Smooth muscle cell (in vitro differentiated cells): ENCODE measurements around the gene P3H1. TPM values are rescaled to one million over a fixed set of nuclear protein-coding genes. Genes with fewer than 3 reads are reported as not detected.

Experiments
- DNase-seq: peaks from one replicate; lab custom pipeline; 2025; ENCODE audit not compliant: unreplicated experiment; lab: John Stamatoyannopoulos, UW
- H2AFZ ChIP-seq: fragments of 200-600 bp; sonication (generic); 2 replicates; pipeline ENCODE4 v1.6.0; 2016; ENCODE audit warnings: antibody characterized with exemption, low read depth, mild to moderate bottlenecking
- H3F3A ChIP-seq: fragments of 200-600 bp; sonication (generic); 2 replicates; pipeline ENCODE4 v1.6.0; 2017; ENCODE audit warnings: antibody characterized with exemption, low read depth
- H3K27ac ChIP-seq: fragments of 200-600 bp; sonication (generic); 2 replicates; pipeline ENCODE4 v1.5.1; 2016; ENCODE audit warnings: low read depth, mild to moderate bottlenecking
- H3K27me3 ChIP-seq: fragments of 200-600 bp; sonication (generic); 2 replicates; pipeline ENCODE4 v1.6.1; 2016; ENCODE audit warnings: low read depth, mild to moderate bottlenecking
- H3K36me3 ChIP-seq: fragments of 200-600 bp; sonication (generic); 2 replicates; pipeline ENCODE4 v1.5.1; 2016; ENCODE audit warnings: low read depth
- H3K4me1 ChIP-seq: fragments of 200-600 bp; sonication (generic); 2 replicates; pipeline ENCODE4 v1.5.1; 2016; ENCODE audit warnings: low read depth
- H3K4me2 ChIP-seq: fragments of 200-600 bp; sonication (generic); 2 replicates; pipeline ENCODE4 v1.6.0; 2016; ENCODE audit warnings: mild to moderate bottlenecking
- H3K4me3 ChIP-seq: fragments of 200-600 bp; sonication (generic); 2 replicates; pipeline ENCODE4 v1.5.1; 2016; ENCODE audit warnings: mild to moderate bottlenecking
- H3K79me2 ChIP-seq: fragments of 200-600 bp; sonication (generic); 2 replicates; pipeline ENCODE4 v1.6.0; 2016; ENCODE audit warnings: low read depth, mild to moderate bottlenecking
- H3K9ac ChIP-seq: fragments of 200-600 bp; sonication (generic); 2 replicates; pipeline ENCODE4 v1.6.0; 2016; ENCODE audit warnings: low read depth
- H3K9me3 ChIP-seq: fragments of 200-600 bp; sonication (generic); replicated peaks from 2 replicates; pipeline ENCODE4 v1.5.1; 2016; ENCODE audit warnings: low read depth
- H4K20me1 ChIP-seq: fragments of 200-600 bp; sonication (generic); 2 replicates; pipeline ENCODE4 v1.6.0; 2016; ENCODE audit warnings: low read depth
- CTCF ChIP-seq: fragments of 200-600 bp; sonication (generic); IDR thresholded peaks from 2 replicates; pipeline ENCODE4 v1.5.1; 2017; ENCODE audit warnings: borderline replicate concordance, mild to moderate bottlenecking, antibody characterized with exemption; ENCODE audit not compliant: insufficient read depth, poor library complexity, severe bottlenecking
- WGBS: methylation state at CpG from one replicate; pipeline ENCODE4 v1.1.7; 2016; ENCODE audit warnings: low lambda C conversion rate; 5-methylcytosine and 5-hydroxymethylcytosine counted together
- polyA plus RNA-seq: library from polyadenylated mRNA; unstranded; fragments of >200 nt; fragmentation: Nextera tagmentation; extraction: Ambion mirVana; gene quantifications from 2 replicates; pipeline ENCODE4 v1.2.1, GENCODE V29; 2016
- total RNA-seq: library from RNA; depleted of rRNA; stranded (reverse); fragments of >200 nt; gene quantifications from 2 replicates; pipeline ENCODE4 v1.2.3, GENCODE V29; 2014

P3H1 gene
- total and polyA plus RNA-seq, 2 experiments from 2014 or later, result 256 to 535 TPM

GRCh38 chr1:42744148-42744413, 22.7 kb downstream of the P3H1 start:
- peak overlapping the region; percentile 28 for H3K27ac ChIP-seq
- no peak for TF ChIP-seq CTCF
- H3K9me3 ChIP-seq, result no peaks in the 10 kb centered on the region
- peaks cover 16% of the 10 kb centered on the region for H3K4me1 ChIP-seq
- H3K4me3 ChIP-seq, result no peak overlapping the region
- no peak overlapping the region for H3K4me2 ChIP-seq
- no peak for DNase-seq
- no peaks in the 10 kb centered on the region for H3K36me3 ChIP-seq
- no peak overlapping the region for H2AFZ ChIP-seq
- no peak overlapping the region for H3K9ac ChIP-seq
- H4K20me1 ChIP-seq, result peaks cover 26% of the 10 kb centered on the region
- no peaks in the 10 kb centered on the region for H3K27me3 ChIP-seq
- H3K79me2 ChIP-seq, result no peaks in the 10 kb centered on the region
- 70% methylated on average over 9 of the region's 9 CpGs for WGBS
- H3F3A ChIP-seq, result peaks cover 28% of the 10 kb centered on the region

GRCh38 chr1:42743317-42744147, 23.3 kb downstream of the P3H1 start:
- H3K36me3 ChIP-seq, result no peaks in the 10 kb centered on the region
- H3F3A ChIP-seq, result peaks cover 28% of the 10 kb centered on the region
- peaks cover 23% of the 10 kb centered on the region for H4K20me1 ChIP-seq
- peak overlapping the region; percentile 28 for H3K27ac ChIP-seq
- no peaks in the 10 kb centered on the region for H3K79me2 ChIP-seq
- no peak overlapping the region for H2AFZ ChIP-seq
- H3K4me1 ChIP-seq, result peaks cover 16% of the 10 kb centered on the region
- no peaks in the 10 kb centered on the region for H3K27me3 ChIP-seq
- no peak for DNase-seq
- TF ChIP-seq CTCF, result no peak
- 63% methylated on average over 21 of the region's 21 CpGs for WGBS
- H3K4me3 ChIP-seq, result no peak overlapping the region
- H3K4me2 ChIP-seq, result peak overlapping the region; percentile 14
- H3K9me3 ChIP-seq, result no peaks in the 10 kb centered on the region
- H3K9ac ChIP-seq, result no peak overlapping the region

- 66% methylated on average over 9 of the region's 9 CpGs for WGBS
- H3K4me2 ChIP-seq, result no peak overlapping the region
- no peak overlapping the region for H3K9ac ChIP-seq
- H3K36me3 ChIP-seq, result no peaks in the 10 kb centered on the region
- H3K4me3 ChIP-seq, result no peak overlapping the region
- peak overlapping the region; percentile 28 for H3K27ac ChIP-seq
- no peak for DNase-seq
- H3K79me2 ChIP-seq, result no peaks in the 10 kb centered on the region
- no peaks in the 10 kb centered on the region for H3K27me3 ChIP-seq
- no peaks in the 10 kb centered on the region for H3K9me3 ChIP-seq
- no peak overlapping the region for H2AFZ ChIP-seq
- H3F3A ChIP-seq, result peaks cover 28% of the 10 kb centered on the region
- TF ChIP-seq CTCF, result no peak
- H3K4me1 ChIP-seq, result peaks cover 16% of the 10 kb centered on the region
- H4K20me1 ChIP-seq, result peaks cover 23% of the 10 kb centered on the region
Observed at GRCh38 chr1:42742617-42743316, 24.1 kb downstream of the P3H1 start.
